ENCODE results near the gene DOLK.
"Not testable (repeated sequence)": the region's sequence is repeated elsewhere in the genome, so short reads cannot be mapped to it uniquely, and the experiment has no call there.

DOLK gene

GRCh38 chr9:128979111-128979510 is 31.7 kb upstream of the DOLK start:
- H3K4me3 ChIP-seq (ENCODE audit: control insufficient read depth, low read depth, low read length), result no peak overlapping the region
- peak; percentile 29 for DNase-seq (ENCODE audit: low read depth)
- no peak for TF ChIP-seq CTCF (conservative IDR thresholded peaks at IDR 0.05; ENCODE audit: control insufficient read depth, insufficient read depth, low read depth, low read length)

GRCh38 chr9:128972956-128973355 is 25.6 kb upstream of the DOLK start:
- no peak for TF ChIP-seq CTCF (conservative IDR thresholded peaks at IDR 0.05; ENCODE audit: control insufficient read depth, insufficient read depth, low read depth, low read length)
- H3K4me3 ChIP-seq (ENCODE audit: control insufficient read depth, low read depth, low read length), result no peak overlapping the region
- peak; percentile 77 for DNase-seq (ENCODE audit: low read depth)

- TF ChIP-seq CTCF (conservative IDR thresholded peaks at IDR 0.05; ENCODE audit: control insufficient read depth, insufficient read depth, low read depth, low read length), result no peak
- DNase-seq (ENCODE audit: low read depth), result no peak
- H3K4me3 ChIP-seq (ENCODE audit: control insufficient read depth, low read depth, low read length), result no peak overlapping the region
Observed at GRCh38 chr9:128969491-128969890, 22.1 kb upstream of the DOLK start.

- not testable (repeated sequence) for H3K4me3 ChIP-seq (ENCODE audit: control insufficient read depth, low read depth, low read length)
Observed at GRCh38 chr9:128961403-128961802, 14.0 kb upstream of the DOLK start.

GRCh38 chr9:128947277-128947526 is 201 bp downstream of the DOLK start:
- TF ChIP-seq CTCF (conservative IDR thresholded peaks at IDR 0.05; ENCODE audit: control insufficient read depth, insufficient read depth, low read depth, low read length), result no peak
- DNase-seq (ENCODE audit: low read depth), result no peak
- H3K4me3 ChIP-seq (ENCODE audit: control insufficient read depth, low read depth, low read length), result peak overlapping the region; percentile 95

More at GRCh38 chr9:128961403-128961802, 14.0 kb upstream of the DOLK start:
- DNase-seq (ENCODE audit: low read depth), result not testable (repeated sequence)

GRCh38 chr9:128946571-128947276 is 679 bp downstream of the DOLK start:
- H3K4me3 ChIP-seq (ENCODE audit: control insufficient read depth, low read depth, low read length), result peak overlapping the region; percentile 95
- peak; percentile 38 for DNase-seq (ENCODE audit: low read depth)
- no peak for TF ChIP-seq CTCF (conservative IDR thresholded peaks at IDR 0.05; ENCODE audit: control insufficient read depth, insufficient read depth, low read depth, low read length)

GRCh38 chr9:128945798-128946501 is 1.5 kb downstream of the DOLK start:
- no peak overlapping the region for H3K4me3 ChIP-seq (ENCODE audit: control insufficient read depth, low read depth, low read length)
- no peak for DNase-seq (ENCODE audit: low read depth)
- TF ChIP-seq CTCF (conservative IDR thresholded peaks at IDR 0.05; ENCODE audit: control insufficient read depth, insufficient read depth, low read depth, low read length), result no peak

- not testable (repeated sequence) for DNase-seq (ENCODE audit: low read depth); H3K4me3 ChIP-seq (ENCODE audit: control insufficient read depth, low read depth, low read length)
Observed at GRCh38 chr9:128944966-128945365, 2.4 kb downstream of the DOLK start.

All from fibroblast of mammary gland (primary cell).